ENCODE data around the gene NT5C1A.

- TF ChIP-seq CTCF (conservative IDR thresholded peaks at IDR 0.05; ENCODE audit: low read depth, low read length) (no peak), EZH2 (IDR thresholded peaks at IDR 0.05; ENCODE audit: low read length, unreplicated experiment) (no peak)
These were observed 32.4 kb downstream of the NT5C1A start, which contains the start of gene HEYL for GRCh38 chr1:39639305-39640130.
